ENCODE results near the gene POTEI.
"Not testable (repeated sequence)": the region's sequence is repeated elsewhere in the genome, so short reads cannot be mapped to it uniquely, and the experiment has no call there.

Gene POTEI

GRCh38 chr2:130418845-130419244 is 90.3 kb downstream of the POTEI start:
- H3K36me3 Mint-ChIP-seq (ENCODE audit: low read depth); H3K4me3 Mint-ChIP-seq; H3K27ac Mint-ChIP-seq; H3K4me1 Mint-ChIP-seq (ENCODE audit: low read depth); intact Hi-C loops (cut with micrococcal nuclease); H3K9me3 Mint-ChIP-seq: not testable (repeated sequence)
- H3K27me3 Mint-ChIP-seq, result peaks cover 16% of the 10 kb centered on the region

DNA sequence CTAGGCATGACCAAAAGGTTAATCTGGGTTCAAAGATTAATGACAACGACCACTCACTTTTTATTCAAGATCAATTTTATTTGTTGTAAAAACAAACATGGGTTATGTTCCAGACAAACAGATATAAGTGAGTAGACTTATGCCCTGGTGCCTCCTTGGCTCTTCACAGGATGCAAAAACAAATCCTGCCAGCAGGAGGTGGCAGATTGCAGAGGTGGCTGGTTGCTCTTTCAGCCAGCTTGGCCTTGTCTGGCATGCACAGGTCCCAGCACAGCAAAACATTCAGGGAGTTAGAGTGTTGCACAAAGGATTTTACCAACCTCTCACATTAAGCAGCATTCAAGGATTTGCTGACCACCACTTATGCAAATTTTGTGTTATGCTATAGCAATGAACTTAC is 92.4 kb downstream of the POTEI start:
- H3K27ac Mint-ChIP-seq; intact Hi-C loops (cut with micrococcal nuclease); H3K36me3 Mint-ChIP-seq (ENCODE audit: low read depth); H3K4me3 Mint-ChIP-seq; H3K4me1 Mint-ChIP-seq (ENCODE audit: low read depth); H3K9me3 Mint-ChIP-seq; H3K27me3 Mint-ChIP-seq: not testable (repeated sequence)

Measured in dendritic cell treated with granulocyte-macrophage colony-stimulating factor and Interleukin-4, amounts not matched to agents 40 ng/mL and 50 ng/mL, for 4 days (primary cell).